ENCODE results near the gene ROR2.

- TF ChIP-seq POLR2A (IDR thresholded peaks at IDR 0.05; ENCODE audit: low read length) (no peak), GATA1 (IDR thresholded peaks at IDR 0.05; ENCODE audit: low read depth, low read length) (no peak)
These were observed 107.5 kb downstream of the ROR2 start for GRCh38 chr9:91842358-91843049.
